ENCODE measurements around the gene MGAT4A. TPM values are rescaled to one million over a fixed set of nuclear protein-coding genes. Genes with fewer than 3 reads are reported as not detected.

MGAT4A gene
- total and polyA plus RNA-seq, 2 of the 13 experiments (the other 11 are each of a cell fraction or from before 2014, with no cell fraction given): 47.2 to 90.9 TPM

DNA sequence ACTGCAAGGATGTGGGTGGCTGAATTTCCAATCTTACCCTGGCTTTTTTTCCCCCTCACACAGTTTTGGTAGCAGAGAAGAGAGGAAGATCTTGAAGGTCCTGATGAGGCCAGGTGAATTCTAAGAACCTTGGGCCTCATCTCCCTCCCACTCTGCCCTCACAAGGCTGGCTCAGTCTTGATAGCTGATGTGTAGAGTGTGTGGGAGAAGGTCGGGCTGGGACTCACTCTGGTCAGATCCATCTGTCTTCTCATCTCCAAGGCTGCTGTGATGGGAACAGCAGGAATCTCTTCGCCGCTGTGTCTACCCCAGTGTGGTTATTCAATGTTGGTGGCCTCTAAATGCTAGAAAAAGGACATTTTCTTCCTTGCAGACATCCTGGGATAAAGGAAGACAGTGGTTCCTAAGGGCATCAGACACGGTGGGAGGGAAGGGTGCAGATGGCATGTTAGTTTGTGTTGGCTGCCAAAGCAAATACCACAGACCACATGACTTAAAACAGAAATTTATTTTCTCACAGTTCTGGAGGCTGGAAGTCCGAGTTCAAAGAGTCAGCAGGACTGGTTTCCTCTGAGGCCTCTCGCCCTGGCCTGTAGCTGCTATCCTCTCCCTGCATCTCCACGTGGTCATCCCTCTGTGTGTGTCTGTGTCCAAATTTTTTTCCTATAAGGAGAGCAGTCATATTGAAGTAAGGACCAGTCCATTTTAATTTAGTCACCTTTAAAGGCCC lies 37.6 kb upstream of the MGAT4A start (continued):
- TF ChIP-seq, protein P1, sequence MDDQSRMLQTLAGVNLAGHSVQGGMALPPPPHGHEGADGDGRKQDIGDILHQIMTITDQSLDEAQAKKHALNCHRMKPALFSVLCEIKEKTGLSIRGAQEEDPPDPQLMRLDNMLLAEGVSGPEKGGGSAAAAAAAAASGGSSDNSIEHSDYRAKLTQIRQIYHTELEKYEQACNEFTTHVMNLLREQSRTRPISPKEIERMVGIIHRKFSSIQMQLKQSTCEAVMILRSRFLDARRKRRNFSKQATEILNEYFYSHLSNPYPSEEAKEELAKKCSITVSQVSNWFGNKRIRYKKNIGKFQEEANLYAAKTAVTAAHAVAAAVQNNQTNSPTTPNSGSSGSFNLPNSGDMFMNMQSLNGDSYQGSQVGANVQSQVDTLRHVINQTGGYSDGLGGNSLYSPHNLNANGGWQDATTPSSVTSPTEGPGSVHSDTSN (CRISPR knock-in tag; IDR thresholded peaks at IDR 0.05; ENCODE audit: borderline replicate concordance): no peak
- 0 out of 2 replicates have a peak, but pooled peaks have one; percentile 13 for TF ChIP-seq MIXL1 (CRISPR knock-in tag; IDR thresholded peaks at IDR 0.05)
- TF ChIP-seq ZNF549 (CRISPR knock-in tag; IDR thresholded peaks at IDR 0.05): no peak
- TF ChIP-seq, protein P2, sequence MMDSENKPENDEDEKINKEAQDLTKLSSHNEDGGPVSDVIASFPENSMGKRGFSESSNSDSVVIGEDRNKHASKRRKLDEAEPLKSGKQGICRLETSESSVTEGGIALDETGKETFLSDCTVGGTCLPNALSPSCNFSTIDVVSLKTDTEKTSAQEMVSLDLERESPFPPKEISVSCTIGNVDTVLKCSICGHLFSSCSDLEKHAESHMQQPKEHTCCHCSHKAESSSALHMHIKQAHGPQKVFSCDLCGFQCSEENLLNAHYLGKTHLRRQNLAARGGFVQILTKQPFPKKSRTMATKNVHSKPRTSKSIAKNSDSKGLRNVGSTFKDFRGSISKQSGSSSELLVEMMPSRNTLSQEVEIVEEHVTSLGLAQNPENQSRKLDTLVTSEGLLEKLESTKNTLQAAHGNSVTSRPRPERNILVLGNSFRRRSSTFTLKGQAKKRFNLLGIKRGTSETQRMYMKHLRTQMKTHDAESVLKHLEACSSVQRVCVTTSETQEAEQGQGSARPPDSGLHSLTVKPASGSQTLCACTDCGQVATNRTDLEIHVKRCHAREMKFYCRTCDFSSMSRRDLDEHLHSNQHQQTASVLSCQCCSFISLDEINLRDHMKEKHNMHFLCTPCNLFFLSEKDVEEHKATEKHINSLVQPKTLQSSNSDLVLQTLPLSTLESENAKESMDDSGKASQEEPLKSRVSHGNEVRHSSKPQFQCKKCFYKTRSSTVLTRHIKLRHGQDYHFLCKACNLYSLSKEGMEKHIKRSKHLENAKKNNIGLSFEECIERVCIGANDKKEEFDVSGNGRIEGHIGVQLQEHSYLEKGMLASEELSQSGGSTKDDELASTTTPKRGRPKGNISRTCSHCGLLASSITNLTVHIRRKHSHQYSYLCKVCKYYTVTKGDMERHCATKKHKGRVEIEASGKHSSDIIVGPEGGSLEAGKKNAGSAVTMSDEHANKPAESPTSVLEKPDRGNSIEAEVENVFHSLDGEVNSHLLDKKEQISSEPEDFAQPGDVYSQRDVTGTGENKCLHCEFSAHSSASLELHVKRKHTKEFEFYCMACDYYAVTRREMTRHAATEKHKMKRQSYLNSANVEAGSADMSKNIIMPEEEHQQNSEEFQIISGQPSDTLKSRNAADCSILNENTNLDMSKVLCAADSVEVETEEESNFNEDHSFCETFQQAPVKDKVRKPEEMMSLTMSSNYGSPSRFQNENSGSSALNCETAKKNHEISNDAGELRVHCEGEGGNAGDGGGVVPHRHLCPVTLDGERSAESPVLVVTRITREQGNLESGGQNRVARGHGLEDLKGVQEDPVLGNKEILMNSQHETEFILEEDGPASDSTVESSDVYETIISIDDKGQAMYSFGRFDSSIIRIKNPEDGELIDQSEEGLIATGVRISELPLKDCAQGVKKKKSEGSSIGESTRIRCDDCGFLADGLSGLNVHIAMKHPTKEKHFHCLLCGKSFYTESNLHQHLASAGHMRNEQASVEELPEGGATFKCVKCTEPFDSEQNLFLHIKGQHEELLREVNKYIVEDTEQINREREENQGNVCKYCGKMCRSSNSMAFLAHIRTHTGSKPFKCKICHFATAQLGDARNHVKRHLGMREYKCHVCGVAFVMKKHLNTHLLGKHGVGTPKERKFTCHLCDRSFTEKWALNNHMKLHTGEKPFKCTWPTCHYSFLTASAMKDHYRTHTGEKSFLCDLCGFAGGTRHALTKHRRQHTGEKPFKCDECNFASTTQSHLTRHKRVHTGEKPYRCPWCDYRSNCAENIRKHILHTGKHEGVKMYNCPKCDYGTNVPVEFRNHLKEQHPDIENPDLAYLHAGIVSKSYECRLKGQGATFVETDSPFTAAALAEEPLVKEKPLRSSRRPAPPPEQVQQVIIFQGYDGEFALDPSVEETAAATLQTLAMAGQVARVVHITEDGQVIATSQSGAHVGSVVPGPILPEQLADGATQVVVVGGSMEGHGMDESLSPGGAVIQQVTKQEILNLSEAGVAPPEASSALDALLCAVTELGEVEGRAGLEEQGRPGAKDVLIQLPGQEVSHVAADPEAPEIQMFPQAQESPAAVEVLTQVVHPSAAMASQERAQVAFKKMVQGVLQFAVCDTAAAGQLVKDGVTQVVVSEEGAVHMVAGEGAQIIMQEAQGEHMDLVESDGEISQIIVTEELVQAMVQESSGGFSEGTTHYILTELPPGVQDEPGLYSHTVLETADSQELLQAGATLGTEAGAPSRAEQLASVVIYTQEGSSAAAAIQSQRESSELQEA (CRISPR knock-in tag; IDR thresholded peaks at IDR 0.05; ENCODE audit: not compliant biosample characterization): no peak
- no peak for TF ChIP-seq ZFYVE20 (CRISPR knock-in tag; IDR thresholded peaks at IDR 0.05; ENCODE audit: borderline replicate concordance, low read depth)
- no peak for TF ChIP-seq ATF7 (IDR thresholded peaks at IDR 0.05)
- no peak for TF ChIP-seq ATF7 (CRISPR knock-in tag; IDR thresholded peaks at IDR 0.05)
- no peak for TF ChIP-seq POLR2AphosphoS2 (IDR thresholded peaks at IDR 0.05; ENCODE audit: low read depth, low read length)
- TF ChIP-seq ZNF510 (CRISPR knock-in tag; IDR thresholded peaks at IDR 0.05; ENCODE audit: low read depth): no peak
- TF ChIP-seq, protein P3, sequence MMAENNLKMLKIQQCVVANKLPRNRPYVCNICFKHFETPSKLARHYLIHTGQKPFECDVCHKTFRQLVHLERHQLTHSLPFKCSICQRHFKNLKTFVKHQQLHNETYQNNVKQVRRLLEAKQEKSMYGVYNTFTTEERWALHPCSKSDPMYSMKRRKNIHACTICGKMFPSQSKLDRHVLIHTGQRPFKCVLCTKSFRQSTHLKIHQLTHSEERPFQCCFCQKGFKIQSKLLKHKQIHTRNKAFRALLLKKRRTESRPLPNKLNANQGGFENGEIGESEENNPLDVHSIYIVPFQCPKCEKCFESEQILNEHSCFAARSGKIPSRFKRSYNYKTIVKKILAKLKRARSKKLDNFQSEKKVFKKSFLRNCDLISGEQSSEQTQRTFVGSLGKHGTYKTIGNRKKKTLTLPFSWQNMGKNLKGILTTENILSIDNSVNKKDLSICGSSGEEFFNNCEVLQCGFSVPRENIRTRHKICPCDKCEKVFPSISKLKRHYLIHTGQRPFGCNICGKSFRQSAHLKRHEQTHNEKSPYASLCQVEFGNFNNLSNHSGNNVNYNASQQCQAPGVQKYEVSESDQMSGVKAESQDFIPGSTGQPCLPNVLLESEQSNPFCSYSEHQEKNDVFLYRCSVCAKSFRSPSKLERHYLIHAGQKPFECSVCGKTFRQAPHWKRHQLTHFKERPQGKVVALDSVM (CRISPR knock-in tag; IDR thresholded peaks at IDR 0.05): 0 out of 2 replicates have a peak, but pooled peaks have one; percentile 4
- TF ChIP-seq, protein P4, sequence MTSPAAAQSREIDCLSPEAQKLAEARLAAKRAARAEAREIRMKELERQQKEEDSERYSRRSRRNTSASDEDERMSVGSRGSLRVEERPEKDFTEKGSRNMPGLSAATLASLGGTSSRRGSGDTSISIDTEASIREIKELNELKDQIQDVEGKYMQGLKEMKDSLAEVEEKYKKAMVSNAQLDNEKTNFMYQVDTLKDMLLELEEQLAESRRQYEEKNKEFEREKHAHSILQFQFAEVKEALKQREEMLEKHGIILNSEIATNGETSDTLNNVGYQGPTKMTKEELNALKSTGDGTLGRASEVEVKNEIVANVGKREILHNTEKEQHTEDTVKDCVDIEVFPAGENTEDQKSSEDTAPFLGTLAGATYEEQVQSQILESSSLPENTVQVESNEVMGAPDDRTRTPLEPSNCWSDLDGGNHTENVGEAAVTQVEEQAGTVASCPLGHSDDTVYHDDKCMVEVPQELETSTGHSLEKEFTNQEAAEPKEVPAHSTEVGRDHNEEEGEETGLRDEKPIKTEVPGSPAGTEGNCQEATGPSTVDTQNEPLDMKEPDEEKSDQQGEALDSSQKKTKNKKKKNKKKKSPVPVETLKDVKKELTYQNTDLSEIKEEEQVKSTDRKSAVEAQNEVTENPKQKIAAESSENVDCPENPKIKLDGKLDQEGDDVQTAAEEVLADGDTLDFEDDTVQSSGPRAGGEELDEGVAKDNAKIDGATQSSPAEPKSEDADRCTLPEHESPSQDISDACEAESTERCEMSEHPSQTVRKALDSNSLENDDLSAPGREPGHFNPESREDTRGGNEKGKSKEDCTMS (CRISPR knock-in tag; conservative IDR thresholded peaks at IDR 0.05): no peak
- TF ChIP-seq SUZ12 (IDR thresholded peaks at IDR 0.05; ENCODE audit: low read depth, low read length): no peak
- TF ChIP-seq ZNF589 (CRISPR knock-in tag; conservative IDR thresholded peaks at IDR 0.05): no peak
